Upper lobe of left lung (tissue), 6 donors: ENCODE data around the gene RSPH10B2. TPM values are rescaled to one million over a fixed set of nuclear protein-coding genes. Genes with fewer than 3 reads are reported as not detected.
"Not testable (repeated sequence)": the region's sequence is repeated elsewhere in the genome, so short reads cannot be mapped to it uniquely, and the experiment has no call there.

ENCODE experiments used
- ATAC-seq, 2 donors: fragments of 200-7000 bp; cut with Tn5 transposase; one replicate each; pipeline ENCODE4 v1.9.1; 2022; ENCODE audit warnings: mild to moderate bottlenecking in 2 of 2, moderate library complexity in 2 of 2; ENCODE audit not compliant: low FRiP score in 2 of 2
- DNase-seq, 2 donors: peaks; one replicate each; pipeline ENCODE4 v3.0.0-alpha.2; 2019 to 2020
- H3K27ac ChIP-seq, 4 donors: fragments of 200-600 bp; sonication (generic); one replicate each; pipeline ENCODE4 v1.5.1; 2016 to 2019
- H3K27me3 ChIP-seq, 4 donors: fragments of 200-600 bp; sonication (generic); one replicate each; pipeline ENCODE4 v1.5.1; 2017 to 2019
- H3K36me3 ChIP-seq, 4 donors: fragments of 200-600 bp; sonication (generic); one replicate each; pipeline ENCODE4 v1.5.1; 2016 to 2019
- H3K4me1 ChIP-seq, 4 donors: fragments of 200-600 bp; sonication (generic); one replicate each; pipeline ENCODE4 v1.5.1; 2018 to 2019
- H3K4me3 ChIP-seq, 4 donors: fragments of 200-600 bp; sonication (generic); one replicate each; pipeline ENCODE4 v1.5.1; 2017 to 2019; ENCODE audit warnings: mild to moderate bottlenecking in 2 of 4, moderate library complexity in 1 of 4
- H3K9me3 ChIP-seq, 4 donors: fragments of 200-600 bp; sonication (generic); one replicate each; pipeline ENCODE4 v1.5.1; 2018 to 2019
- EP300 ChIP-seq, 4 donors: sonication (generic); formaldehyde crosslinking; IDR thresholded peaks; one replicate each; pipeline ENCODE4 v1.5.1; 2017; ENCODE audit warnings: antibody characterized with exemption in 4 of 4, control low read depth in 2 of 4
- POLR2A ChIP-seq, 4 donors: fragments of 450-650 bp; IDR thresholded peaks; one replicate each; pipeline ENCODE4 v1.5.1; 2016 to 2017; ENCODE audit warnings: antibody characterized with exemption in 4 of 4, mild to moderate bottlenecking in 2 of 4
- POLR2AphosphoS5 ChIP-seq, 2 donors: sonication (generic); formaldehyde crosslinking; IDR thresholded peaks; one replicate each; pipeline ENCODE4 v1.5.1; 2017; ENCODE audit warnings: antibody characterized with exemption in 2 of 2
- WGBS, 2 donors: methylation state at CpG; one replicate each; pipeline ENCODE4 v1.1.5; 2017 to 2018; 5-methylcytosine and 5-hydroxymethylcytosine counted together
- total RNA-seq, 6 donors: library from RNA; depleted of rRNA in 4 of 6; stranded (reverse); fragments of >200 nt in 4 of 6; gene quantifications; one replicate each; pipeline versions ENCODE4 v1.1.0 to v1.2.1, GENCODE V29; 2016 to 2021
- TF ChIP-seq, protein P1 (sequence below), 6 experiments: fragments of 450-650 bp in 4 of 6; fragments of 200-600 bp in 2 of 6; sonication (generic) in 2 of 6; IDR thresholded peaks; one replicate each; pipeline ENCODE4 v1.5.1; 2016 to 2019; ENCODE audit warnings: antibody characterized with exemption in 6 of 6
- donor health status: DM: no; HTN: no; CAD: no; lungs with moderate emphysema.
- donor health status: DM: no; HTN: yes; CAD: no; lungs with severe emphysema.

Gene RSPH10B2
- total RNA-seq, 6 donors from 2014 or later = 0.49 to 20.1 (median 4.3) TPM

- H3K27ac ChIP-seq, H3K4me3 ChIP-seq, H3K27me3 ChIP-seq, DNase-seq, ATAC-seq, H3K4me1 ChIP-seq, H3K9me3 ChIP-seq: not testable (repeated sequence)
- WGBS, 2 donors = 92 to 95% methylated on average over 6 of the region's 6 CpGs
- peaks cover 0 to 43% (median 23%) of the 10 kb centered on the region in 4 donors for H3K36me3 ChIP-seq
Measured at GRCh38 chr7:6821622-6822021, 67.7 kb downstream of the RSPH10B2 start.

- H3K27ac ChIP-seq = peak overlapping the region in 1 of 4 donors; percentile 77
- ATAC-seq = peak; percentile 62 to 67
- peaks cover 0 to 16% (median 8%) of the 10 kb centered on the region in 4 donors for H3K36me3 ChIP-seq
- not testable (repeated sequence) for DNase-seq, H3K4me1 ChIP-seq, H3K9me3 ChIP-seq, H3K27me3 ChIP-seq
- whole genome bisulfite sequencing, 2 donors = 42 to 46% methylated on average over 8 to 12 of the region's 42 CpGs
- H3K4me3 ChIP-seq = peak overlapping the region in 3 of 4 donors; percentile 45 to 65 (median 64)
Measured at GRCh38 chr7:6825236-6826125, 71.6 kb downstream of the RSPH10B2 start.

DNA sequence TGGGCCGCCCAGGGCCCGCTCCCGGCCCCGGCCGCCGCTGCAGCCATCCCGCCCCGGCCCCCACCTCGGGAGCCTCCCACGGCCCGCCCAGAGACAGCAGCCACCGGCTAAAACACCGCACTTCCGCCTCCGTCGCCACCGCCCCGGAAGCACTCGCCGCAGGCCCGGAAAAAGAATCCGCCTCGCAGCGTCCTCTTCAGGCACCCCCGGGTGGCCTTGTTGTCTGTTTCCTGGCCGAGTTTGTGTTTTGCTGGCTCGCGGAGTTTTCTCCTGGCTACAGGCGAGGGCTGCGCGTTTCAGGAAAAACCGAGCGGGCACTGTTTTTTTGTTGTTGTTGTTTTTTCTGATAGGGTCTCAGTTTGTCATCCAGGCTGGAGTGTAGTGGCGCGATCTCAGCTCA is 72.2 kb downstream of the RSPH10B2 start, which contains the start of gene CCZ1B:
Gene CCZ1B, minus strand, starts transcription at position 125 of the 400 bp plus-strand sequence. Its CDS starts 78 bp downstream, at position 47.
- peak; percentile 45 to 56 for TF ChIP-seq POLR2AphosphoS5 (IDR thresholded peaks at IDR 0.05)
- Histone ChIP-seq H3K27ac (peak within 1 kb of the TSS; percentile 54 to 77 (median 68)), H3K4me3 (peak within 1 kb of the TSS; percentile 15 to 65 (median 54))
- H3K9me3 ChIP-seq, H3K4me1 ChIP-seq, H3K27me3 ChIP-seq, H3K36me3 ChIP-seq: not testable (repeated sequence)
- 5 to 7% methylated on average over 9 to 15 of the region's 35 CpGs for WGBS, 2 donors
- ATAC-seq (peak; percentile 94 to 99), DNase-seq (peak; percentile 81 to 97)

- H3K36me3 ChIP-seq, ATAC-seq, H3K4me3 ChIP-seq, H3K9me3 ChIP-seq, H3K27ac ChIP-seq, DNase-seq, H3K4me1 ChIP-seq, H3K27me3 ChIP-seq: not testable (repeated sequence)
- 72 to 73% methylated on average over 7 to 12 of the region's 12 CpGs for WGBS, 2 donors
Measured at GRCh38 chr7:6827180-6827579, 73.3 kb downstream of the RSPH10B2 start.

GRCh38 chr7:6829616-6830015 is 75.7 kb downstream of the RSPH10B2 start:
- H3K4me3 ChIP-seq = not testable (repeated sequence)

GRCh38 chr7:6830026-6830425 is 76.1 kb downstream of the RSPH10B2 start:
- not testable (repeated sequence) for H3K27me3 ChIP-seq

More at GRCh38 chr7:6829616-6830015, 75.7 kb downstream of the RSPH10B2 start:
- DNase-seq, H3K27me3 ChIP-seq, H3K9me3 ChIP-seq, ATAC-seq, H3K4me1 ChIP-seq, H3K36me3 ChIP-seq, H3K27ac ChIP-seq: not testable (repeated sequence)
- WGBS, 2 donors = 61 to 80% methylated on average over 5 of the region's 5 CpGs

GRCh38 chr7:6831018-6831725 is 77.3 kb downstream of the RSPH10B2 start:
- Histone ChIP-seq H3K4me3 (no peak overlapping the region), H3K27ac (no peak overlapping the region), H3K4me1 (no peaks in the 10 kb centered on the region), H3K27me3 (no peaks in the 10 kb centered on the region), H3K9me3 (no peaks in the 10 kb centered on the region), H3K36me3 (no peaks in the 10 kb centered on the region)
- 76 to 78% methylated on average over 7 of the region's 7 CpGs for WGBS, 2 donors
- DNase-seq = no peak
- ATAC-seq = no peak
- TF ChIP-seq EP300 (IDR thresholded peaks at IDR 0.05) (no peak), POLR2AphosphoS5 (IDR thresholded peaks at IDR 0.05) (no peak), POLR2A (IDR thresholded peaks at IDR 0.05) (no peak)
- TF ChIP-seq, protein P1, sequence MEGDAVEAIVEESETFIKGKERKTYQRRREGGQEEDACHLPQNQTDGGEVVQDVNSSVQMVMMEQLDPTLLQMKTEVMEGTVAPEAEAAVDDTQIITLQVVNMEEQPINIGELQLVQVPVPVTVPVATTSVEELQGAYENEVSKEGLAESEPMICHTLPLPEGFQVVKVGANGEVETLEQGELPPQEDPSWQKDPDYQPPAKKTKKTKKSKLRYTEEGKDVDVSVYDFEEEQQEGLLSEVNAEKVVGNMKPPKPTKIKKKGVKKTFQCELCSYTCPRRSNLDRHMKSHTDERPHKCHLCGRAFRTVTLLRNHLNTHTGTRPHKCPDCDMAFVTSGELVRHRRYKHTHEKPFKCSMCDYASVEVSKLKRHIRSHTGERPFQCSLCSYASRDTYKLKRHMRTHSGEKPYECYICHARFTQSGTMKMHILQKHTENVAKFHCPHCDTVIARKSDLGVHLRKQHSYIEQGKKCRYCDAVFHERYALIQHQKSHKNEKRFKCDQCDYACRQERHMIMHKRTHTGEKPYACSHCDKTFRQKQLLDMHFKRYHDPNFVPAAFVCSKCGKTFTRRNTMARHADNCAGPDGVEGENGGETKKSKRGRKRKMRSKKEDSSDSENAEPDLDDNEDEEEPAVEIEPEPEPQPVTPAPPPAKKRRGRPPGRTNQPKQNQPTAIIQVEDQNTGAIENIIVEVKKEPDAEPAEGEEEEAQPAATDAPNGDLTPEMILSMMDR (IDR thresholded peaks at IDR 0.05) = no peak

More at GRCh38 chr7:6830026-6830425, 76.1 kb downstream of the RSPH10B2 start:
- WGBS, 2 donors = 82 to 86% methylated on average over 6 of the region's 6 CpGs
- DNase-seq, H3K9me3 ChIP-seq, H3K27ac ChIP-seq, H3K4me1 ChIP-seq, ATAC-seq, H3K36me3 ChIP-seq, H3K4me3 ChIP-seq: not testable (repeated sequence)
